Stimulated activated CD8-positive, alpha-beta memory T cell treated with anti-CD3 and anti-CD28 coated beads, Interleukin-4, amount 100 ng/mL, for 1 hour (primary cell): Measurements from ENCODE around the gene ADGRG6.

Source experiments
- DNase-seq, 2 donors: peaks; one replicate each; pipeline ENCODE4 v3.0.0-alpha.2; 2020; ENCODE audit warnings: low read depth in 2 of 2, low spot score in 1 of 2

The ADGRG6 gene

GRCh38 chr6:142374091-142374770, 72.4 kb downstream of the ADGRG6 start:
- DNase-seq: no peak

GRCh38 chr6:142374965-142375733, 73.3 kb downstream of the ADGRG6 start:
- DNase-seq: no peak

DNA sequence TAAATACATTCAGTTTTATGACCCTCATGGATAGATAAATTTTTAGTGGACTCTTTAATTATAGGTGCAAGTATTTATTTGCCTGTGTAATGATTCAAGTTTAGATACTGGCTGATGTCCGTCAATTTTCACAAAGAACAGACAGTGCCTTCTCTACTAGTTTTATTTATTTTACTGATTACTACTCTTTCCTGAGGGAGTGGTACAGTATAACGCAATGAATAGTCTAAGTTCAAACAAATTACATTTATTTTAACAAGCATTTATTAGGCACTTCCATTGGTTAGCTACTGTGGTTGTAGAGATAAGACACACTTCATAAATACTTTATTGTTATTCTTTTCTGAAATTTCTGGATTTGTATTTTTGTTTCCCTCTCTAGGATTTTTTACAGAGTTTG, 74.3 kb downstream of the ADGRG6 start:
- DNase-seq: no peak

- no peak for DNase-seq
Measured at GRCh38 chr6:142376800-142377496, 75.1 kb downstream of the ADGRG6 start.

DNA sequence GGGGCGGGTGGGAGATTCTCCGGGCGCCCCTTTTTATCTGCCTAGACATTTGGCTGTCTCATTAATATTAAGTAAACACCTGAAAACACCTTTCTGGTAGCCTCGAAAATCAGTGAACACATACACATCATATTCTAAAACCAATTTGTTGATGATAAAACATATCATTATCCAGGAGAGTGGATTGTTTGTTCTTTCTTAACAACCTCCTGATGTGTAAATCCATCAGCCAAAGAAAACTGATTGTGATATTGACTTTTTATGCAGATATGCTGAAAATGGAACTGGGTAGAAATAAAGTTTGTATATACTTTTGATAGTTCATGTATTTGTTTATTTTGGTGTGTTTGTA, 75.7 kb downstream of the ADGRG6 start:
- DNase-seq: no peak

- no peak for DNase-seq
Measured at GRCh38 chr6:142378138-142378875, 76.5 kb downstream of the ADGRG6 start.

DNA sequence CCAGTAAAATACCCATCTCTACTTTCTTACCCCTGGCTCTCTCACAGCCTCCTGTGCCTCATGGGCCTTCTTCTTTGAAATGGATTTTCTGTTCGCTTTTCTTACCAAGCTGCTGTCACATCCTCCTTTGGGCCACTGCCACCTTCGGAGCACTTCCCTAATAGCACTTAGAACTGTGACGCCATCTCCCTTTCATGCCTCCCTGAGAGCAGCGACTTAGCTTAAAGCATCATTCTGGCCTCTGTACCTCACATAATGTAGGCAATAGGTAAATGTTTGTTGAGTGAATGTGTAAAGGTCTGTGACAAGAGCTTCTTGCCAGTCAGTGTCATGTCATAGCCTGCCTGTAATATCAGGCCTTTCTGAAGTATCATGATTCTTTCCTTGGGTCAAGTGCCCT, 78.8 kb downstream of the ADGRG6 start:
- DNase-seq: no peak

GRCh38 chr6:142381181-142381580, 79.4 kb downstream of the ADGRG6 start:
- no peak for DNase-seq

DNA sequence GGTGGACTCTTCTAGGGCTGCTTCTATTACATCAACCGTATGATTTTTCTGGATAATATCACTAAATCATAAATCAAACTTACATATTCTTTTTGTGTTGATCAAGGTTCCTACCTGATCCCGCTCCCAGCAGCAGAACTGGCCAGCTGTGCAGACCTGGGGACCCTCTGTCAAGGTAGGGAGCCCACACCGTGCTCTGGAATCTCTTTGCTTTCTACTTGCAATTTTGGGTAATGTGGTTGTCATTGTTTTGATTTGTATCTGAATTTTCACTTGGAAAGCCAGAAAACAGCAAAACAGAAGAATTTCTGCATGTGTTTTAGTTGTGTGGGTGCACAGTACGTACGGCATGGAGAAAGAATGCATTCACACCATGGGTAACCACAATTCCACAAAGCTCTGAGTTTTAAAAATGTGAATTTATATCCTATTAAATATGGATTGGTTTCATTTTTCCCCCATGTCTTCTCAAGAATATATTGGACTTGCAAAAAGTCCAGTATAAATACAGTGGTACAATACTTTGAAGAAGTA, 80.1 kb downstream of the ADGRG6 start:
- DNase-seq: no peak

DNA sequence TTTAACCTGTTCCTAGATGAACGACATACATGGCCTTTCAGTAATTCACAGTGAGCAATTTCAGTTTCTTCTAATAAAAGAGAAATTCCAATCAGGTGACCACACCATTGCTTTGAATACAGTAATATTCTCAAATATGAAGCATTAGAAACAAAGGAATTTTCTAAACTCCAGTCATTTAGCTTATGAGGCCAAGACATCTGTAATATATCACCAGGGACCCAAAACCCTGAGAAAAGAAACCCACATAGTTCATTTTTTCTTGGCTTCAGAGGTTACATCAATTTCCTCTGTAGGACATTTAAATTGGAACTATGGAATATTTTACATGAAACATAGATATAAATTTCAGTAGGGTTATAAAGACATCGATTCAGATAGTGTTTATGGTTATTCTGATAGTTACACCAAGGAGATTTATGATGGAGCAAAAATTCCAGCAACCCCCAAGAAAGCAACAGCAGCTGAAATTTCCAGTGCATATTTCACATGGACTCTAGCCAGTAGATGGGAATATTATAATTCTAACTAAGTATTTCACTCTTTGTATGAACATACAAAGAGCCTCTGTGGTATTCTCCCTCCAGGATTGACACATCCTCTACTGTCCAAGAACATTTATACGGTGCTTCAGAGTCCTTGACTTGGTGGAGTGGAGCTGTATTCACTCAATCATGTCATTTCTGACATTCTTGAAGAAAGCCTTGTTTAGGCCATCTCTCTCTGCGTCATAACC, 82.9 kb downstream of the ADGRG6 start:
- no peak for DNase-seq

- no peak for DNase-seq
Measured at GRCh38 chr6:142385352-142385751, 83.5 kb downstream of the ADGRG6 start.

DNA sequence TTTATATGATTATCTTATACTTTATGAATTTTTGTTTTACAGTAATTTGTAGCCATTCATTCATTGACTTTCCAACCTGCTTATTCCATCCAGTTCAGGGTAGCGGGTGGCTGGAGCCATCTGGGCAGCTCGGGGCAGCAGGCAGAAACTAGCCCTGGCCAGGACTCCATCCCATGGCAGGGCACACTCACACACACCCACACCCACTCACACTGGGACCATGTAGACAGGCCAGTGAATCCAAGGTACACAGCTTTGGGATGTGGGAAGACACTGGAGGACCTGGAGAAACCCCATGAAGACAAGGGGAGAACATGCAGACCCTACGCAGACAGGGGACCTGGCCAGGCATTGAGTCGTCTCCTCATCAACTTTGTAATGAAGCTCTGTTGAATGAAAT, 84.8 kb downstream of the ADGRG6 start:
- no peak for DNase-seq

DNA sequence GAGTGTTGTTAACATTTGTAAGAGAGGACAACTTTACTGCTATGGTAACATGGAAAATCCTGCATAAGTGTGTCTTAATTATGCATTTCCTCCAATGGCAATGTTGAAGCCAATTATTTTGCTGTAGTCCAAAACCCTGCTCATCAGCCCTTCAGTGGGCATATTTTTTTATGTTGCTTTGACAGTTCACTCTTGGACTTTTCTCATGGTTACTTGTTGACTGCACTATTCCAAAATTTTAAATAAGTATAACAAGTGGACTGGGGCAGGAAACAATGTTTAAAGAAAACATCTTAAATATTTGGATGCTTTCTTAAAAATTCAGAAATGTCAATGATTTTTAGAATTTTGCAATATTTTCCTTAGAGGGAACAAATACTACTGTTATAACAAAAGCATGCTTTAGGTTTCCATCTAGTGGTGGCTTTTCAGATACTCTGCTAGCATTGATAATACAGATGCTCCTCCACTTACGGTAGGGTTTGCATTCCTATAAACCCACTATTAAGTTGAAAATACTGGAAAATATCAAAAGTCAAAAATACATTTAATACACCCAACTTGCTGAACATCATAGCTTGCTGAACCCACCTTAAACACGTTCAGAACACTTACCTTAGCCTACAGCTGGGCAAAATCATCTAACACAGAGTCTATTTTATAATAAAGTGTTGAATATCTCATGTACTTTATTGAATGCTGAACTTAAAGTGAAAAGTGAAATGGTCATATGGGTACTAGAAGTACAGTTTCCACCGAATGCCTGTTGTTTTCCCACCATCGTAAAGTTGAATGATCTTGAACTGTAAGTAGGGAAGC, 86.4 kb downstream of the ADGRG6 start:
- DNase-seq: no peak

- DNase-seq: no peak
Measured at GRCh38 chr6:142395266-142395665, 93.5 kb downstream of the ADGRG6 start.

GRCh38 chr6:142395768-142396231, 94.0 kb downstream of the ADGRG6 start:
- no peak for DNase-seq

DNA sequence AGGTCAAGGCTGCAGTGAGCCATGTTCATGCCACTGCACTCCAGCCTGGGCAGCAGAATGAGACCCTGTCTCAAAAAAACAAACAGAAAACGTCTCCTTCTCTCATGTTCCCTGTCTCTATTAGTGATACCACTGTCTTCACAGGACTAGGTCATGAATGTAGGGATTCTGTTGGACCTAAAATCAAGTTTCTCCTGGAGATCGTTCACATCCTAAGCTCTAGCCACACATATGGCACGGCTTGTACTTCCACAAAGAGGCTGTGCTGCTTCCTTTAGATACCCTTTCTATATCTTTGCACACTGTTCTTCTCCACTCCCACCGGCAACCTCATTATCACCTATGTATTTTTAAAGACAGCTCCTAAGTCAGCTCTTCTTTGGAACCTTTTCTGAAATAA, 96.5 kb downstream of the ADGRG6 start:
- DNase-seq: no peak

DNA sequence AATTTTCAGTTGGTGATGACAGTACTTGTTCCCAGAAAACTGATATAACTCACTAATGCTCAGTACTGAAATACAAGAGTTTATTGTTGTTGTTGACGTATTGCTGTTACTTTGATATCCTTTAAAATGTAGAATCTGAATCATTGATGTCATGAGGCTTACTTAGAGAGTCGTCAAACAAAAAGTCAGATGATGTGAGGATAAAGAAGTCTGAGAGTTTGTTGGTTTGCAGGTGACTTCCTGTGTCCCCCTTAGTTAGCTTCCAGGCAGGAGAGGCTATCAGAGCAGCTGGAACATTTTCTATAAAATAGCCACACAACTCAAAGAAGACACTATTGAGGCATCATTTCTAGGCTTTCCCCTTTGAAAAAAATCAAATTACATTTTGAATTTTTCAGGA, 97.9 kb downstream of the ADGRG6 start:
- DNase-seq: no peak

GRCh38 chr6:142400495-142400894, 98.7 kb downstream of the ADGRG6 start:
- no peak for DNase-seq

- no peak for DNase-seq
Measured at GRCh38 chr6:142401838-142402237, 100.0 kb downstream of the ADGRG6 start.

DNA sequence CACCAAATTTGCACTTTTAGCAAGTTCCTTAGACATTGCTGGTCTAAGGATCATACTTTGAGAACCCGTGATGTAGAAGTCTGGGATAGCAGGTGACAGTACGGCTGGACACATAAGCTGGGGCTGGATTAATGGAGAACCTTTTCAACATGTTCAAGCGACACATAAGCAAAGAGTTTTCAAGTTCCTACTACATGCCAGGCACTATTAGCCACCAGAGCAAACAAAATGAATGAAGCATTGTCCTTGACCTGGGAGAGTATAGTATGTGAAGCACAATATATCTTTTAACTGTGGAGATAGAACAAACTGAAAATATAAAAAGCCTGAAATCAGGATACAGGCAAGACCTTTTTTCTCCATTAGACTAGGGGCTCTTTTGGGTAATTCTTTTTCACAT, 102.9 kb downstream of the ADGRG6 start:
- no peak for DNase-seq
